ENCODE data around the gene GBGT1.

Gene GBGT1

GRCh38 chr9:133160742-133161546 is 2.8 kb downstream of the GBGT1 start:
- peak; percentile 30 for DNase-seq

GRCh38 chr9:133158695-133159094 is 5.0 kb downstream of the GBGT1 start:
- DNase-seq = no peak

DNA sequence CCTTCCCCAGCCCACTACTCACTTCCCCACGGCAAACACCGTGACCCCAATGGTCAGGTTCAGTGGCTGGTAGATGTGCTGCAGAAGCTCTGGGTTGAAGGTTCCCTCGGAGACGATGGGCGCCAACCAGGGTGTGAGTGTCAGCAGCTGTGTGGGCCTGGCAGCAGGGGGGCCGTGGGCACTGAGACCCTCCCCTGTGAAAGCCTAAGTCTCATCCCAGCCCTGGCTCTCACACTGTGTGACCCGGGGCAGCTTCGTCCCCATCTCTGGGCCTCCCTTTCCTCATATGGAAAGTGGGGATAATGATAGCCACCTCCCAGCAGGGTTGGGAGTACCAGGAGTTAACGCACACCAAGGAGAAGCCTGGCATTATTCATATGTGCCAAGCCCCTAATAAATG is 8.6 kb downstream of the GBGT1 start:
- no peak for DNase-seq

- DNase-seq = no peak
These were observed 9.4 kb downstream of the GBGT1 start for GRCh38 chr9:133154097-133154989.

DNA sequence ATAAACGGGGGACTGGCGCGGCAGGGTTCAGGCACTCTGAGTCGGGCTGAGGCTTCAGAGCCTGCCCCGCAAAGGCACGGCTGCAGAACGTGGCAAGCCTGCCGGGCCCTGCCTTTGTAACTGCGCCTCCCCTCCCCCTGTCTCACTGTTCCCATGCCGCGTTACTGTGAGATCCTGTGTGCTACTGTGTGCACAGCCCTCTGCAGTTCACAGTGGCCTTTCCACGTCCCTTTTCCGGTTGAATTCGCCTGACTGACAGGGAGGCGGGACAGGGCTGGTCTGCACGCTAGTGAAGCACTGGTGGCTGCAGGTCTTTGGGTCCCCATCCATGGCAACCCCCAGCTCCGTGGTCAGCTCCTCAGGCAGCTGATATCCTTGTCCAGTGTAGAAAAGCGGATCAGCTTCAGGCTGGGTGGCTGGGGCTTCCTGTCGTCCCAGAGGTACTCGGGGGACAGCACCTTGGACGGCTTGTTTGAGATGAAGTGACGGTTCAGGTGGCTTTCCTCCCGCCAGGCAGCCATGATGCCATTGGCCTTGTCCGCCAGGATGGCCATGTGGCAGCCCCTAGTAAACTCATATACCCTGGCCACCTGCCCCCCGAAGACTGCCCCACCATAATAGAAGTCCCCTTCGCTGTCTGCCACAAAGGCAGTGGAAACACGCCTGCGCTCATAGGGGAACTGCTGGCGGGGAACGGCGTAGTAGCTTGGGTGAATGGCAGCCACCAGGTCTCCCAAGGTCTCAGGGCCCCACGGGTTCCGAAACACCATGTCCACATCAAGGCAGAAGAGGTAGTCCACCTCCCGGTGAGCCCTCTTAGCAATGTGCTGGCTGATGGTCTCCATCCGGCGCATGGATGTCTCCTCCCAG is 10.3 kb downstream of the GBGT1 start:
- DNase-seq = no peak

GRCh38 chr9:133151601-133152525 is 11.9 kb downstream of the GBGT1 start:
- no peak for DNase-seq

- no peak for DNase-seq
These were observed 12.7 kb downstream of the GBGT1 start for GRCh38 chr9:133151041-133151440.

DNA sequence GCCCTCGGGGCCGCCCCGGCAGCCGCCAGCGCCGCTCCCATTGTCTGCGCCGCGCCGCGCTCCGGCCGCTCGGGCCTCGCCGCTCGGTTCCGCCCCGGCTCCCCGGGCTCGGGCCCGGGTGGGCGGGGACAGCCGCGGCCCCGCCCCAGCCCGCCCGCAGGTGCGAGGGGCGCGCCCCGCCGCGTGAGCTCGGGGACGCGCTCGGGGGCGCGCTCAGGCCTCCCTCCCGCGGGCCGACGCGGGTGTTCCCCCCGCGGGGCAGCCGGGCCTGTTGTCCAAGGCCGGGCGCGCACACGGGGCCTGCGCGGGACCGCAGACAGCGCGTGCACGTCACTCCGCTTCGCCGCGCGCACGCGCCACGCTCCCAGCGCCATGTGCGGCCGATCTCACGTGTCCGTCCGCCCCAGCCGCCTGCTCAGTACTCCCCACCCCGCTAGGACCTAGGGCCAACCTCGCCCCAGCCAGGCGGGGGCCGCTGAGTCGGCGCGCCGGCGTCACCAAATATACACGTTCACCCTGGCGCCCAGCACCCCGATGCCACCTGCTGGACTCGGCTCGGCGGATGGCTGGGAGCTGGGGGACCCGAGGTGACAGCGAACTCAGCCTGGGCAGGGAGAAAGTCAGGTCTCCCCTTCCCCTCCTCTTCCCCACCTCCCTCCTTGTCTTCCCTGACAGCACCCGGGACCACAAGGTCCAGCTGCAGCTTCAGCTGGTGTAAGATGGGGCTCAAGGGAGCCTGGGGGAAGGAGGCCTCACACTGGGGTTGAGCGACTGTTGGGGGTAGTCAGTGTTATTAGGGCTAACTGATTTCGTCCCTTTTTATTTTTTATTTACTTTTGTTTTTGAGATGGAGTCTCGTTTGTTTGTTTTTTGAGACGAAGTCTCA is 14.3 kb downstream of the GBGT1 start:
- DNase-seq = peak; percentile 82

GRCh38 chr9:133148199-133149129 is 15.2 kb downstream of the GBGT1 start:
- DNase-seq = peak; percentile 27

GRCh38 chr9:133147412-133148198 is 16.1 kb downstream of the GBGT1 start:
- peak; percentile 55 for DNase-seq

DNA sequence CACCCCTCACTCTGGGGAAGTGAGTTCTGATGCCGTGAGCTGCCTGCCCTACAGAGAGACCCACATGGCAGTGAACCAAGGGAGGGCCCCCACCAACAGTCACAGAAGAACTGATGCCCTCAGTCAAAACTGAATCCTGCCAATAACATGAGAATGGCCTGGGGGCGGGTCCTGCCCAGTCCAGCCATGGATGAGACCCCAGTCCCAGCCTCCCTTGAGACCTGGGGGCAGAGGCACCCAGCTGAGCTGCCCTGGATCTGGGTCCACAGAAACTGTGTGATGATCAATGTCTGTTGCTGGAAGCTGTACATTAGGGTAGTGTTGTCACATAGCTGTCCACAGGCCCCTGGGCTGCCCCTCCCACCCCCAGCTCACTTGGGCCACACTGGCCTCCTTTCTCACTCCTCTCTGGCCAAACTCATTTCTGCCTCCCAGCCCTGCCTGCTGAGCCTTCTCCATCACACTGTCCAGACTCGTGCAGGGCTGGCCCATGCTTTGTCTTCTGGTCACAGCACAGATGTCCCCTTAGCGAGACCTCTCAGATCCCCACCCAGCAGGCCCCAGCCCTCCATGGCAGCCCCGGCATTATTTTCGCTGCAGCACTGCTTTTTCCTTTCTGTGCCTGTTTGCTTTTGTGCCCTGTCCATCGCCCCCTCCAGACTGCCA is 16.8 kb downstream of the GBGT1 start:
- no peak for DNase-seq

GRCh38 chr9:133144904-133145851 is 18.5 kb downstream of the GBGT1 start:
- DNase-seq = no peak

DNA sequence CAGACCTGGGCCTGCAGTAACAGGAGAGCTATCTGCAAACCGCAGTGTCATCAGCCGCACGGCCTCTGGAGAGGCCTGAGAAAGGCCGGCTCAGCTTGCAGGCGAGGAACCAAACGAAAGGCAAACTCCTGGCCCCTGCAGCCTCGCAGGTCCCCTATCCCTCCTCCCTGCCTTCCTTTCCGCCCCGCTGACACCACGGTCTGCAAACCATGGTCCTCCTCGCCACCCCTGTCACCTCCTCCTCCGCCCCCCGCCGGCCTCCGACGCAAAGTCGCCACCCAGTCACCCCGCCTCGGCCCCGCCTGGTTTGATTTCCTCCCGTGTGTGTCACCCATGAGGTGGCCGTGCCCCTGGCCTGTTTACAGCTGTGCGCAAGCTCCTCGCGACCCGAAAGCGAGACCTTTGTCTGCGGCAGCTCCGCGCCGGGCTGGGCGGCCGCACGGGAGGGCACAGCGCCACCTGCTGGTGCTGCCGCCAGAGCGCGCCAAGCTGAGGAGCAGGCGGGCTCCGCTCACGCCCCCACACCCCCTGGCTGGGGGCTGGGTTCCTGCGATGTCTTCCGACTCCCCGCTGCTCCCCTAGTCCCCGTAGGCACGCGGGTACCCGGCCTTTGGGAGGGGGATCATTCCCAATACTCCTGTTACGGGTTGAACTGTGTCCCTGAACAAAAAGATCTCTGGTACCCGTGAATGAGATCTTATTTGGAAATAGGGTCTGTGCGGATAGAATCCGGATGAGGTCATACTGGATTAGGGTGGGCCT is 19.4 kb downstream of the GBGT1 start:
- peak; percentile 73 for DNase-seq

DNA sequence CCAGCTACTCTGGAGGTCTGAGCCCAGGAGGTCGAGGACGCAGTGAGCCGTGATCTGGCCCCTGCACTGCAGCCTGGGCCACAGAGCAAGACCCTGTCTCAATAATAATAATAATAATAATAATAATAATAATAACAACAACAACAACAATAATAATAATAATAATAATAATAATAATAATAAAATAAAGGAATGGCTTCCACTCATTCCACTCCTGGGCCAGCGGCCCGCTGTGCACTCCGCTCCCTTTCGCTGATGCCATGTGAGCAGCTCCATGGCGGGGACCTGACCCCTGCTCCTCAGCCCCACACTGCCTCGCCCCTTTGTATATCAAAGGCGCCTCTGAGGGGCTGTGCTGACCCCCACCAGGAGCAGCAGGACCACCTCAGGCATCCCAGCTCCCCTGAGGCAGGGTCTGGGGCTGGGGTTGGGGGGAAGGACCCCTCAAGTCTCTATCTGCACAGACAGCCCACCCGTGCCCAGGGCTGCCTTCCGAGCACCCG is 20.0 kb downstream of the GBGT1 start:
- no peak for DNase-seq

DNA sequence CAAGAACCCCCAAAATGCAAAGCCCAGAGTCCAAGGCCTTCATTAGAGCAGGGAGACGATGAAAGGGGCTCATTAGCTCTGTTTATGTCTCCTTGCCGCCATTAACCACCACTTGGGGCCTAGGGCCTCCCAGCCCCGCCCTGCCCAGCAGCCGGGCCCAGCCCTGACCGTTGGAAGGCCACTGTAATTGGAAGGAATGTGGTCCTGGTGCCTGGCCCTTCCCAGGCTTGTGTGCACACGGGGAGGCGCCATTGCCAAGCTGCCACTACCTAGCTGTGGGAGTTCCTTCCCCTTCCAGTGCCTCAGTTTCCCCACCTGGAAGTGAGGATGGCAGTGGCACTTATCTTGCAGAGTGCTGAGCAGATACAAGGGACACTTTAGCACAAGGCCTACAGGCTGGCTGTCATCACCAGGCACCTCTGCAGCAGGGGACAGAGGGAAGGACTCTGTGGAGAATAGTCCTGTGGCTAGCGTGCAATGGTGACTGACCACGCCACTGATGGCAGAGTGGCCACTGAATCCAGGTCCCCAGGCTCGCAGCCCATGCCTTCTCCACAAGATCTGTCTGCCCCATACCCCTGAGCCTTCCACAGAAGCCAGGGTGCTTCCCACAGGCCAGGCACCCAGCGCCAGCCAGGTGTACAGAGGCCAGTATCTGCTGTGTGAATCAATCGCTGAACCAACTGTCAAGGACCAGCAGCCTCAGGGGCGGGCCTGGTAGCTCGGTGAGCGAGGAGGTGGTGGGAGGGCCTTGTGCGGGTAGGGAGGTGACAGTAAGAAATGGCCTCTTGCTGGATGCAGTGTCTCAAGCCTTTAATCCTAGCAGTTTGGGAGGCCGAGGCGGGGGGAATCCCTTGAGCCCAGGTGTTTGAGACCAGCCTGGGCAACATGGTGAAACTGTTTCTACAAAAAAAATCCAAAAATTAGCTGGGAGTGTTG is 20.8 kb downstream of the GBGT1 start:
- no peak for DNase-seq
